LHCN-M2 (cell line): ENCODE results near the gene ARL2. TPM values are rescaled to one million over a fixed set of nuclear protein-coding genes. Genes with fewer than 3 reads are reported as not detected.

Experiments
- total RNA-seq: library from RNA; depleted of rRNA; stranded (reverse); fragments of >200 nt; gene quantifications from 2 replicates; pipeline ENCODE4 v1.2.3, GENCODE V29; 2014; rRNA removed

Gene ARL2
- total RNA-seq, 1 experiment from 2014 or later: 115 TPM

Other genes starting within 250 kb of the ARL2 start
- gene SF1, start 235.6 kb upstream of the ARL2 start, total RNA-seq: 124 and 158 TPM in 2 replicates
- gene MAP4K2, start 210.9 kb upstream of the ARL2 start, total RNA-seq: 10.8 and 11.3 TPM in 2 replicates
- 19.8 and 25.3 TPM in 2 replicates for gene MEN1, start 203.6 kb upstream of the ARL2 start, total RNA-seq
- gene CDC42BPG, start 169.5 kb upstream of the ARL2 start, total RNA-seq: 0.11 TPM in 1 of 2 replicates, not detected in the other
- gene EHD1, start 135.5 kb upstream of the ARL2 start, total RNA-seq: 73.5 and 84.6 TPM in 2 replicates
- gene ATG2A, start 97.0 kb upstream of the ARL2 start, total RNA-seq: 17.7 and 22.9 TPM in 2 replicates
- gene PPP2R5B, start 89.5 kb upstream of the ARL2 start, total RNA-seq: 19.2 and 27.3 TPM in 2 replicates
- gene GPHA2, start 78.3 kb upstream of the ARL2 start, total RNA-seq: not detected in 2 replicates
- gene MAJIN, start 42.1 kb upstream of the ARL2 start, total RNA-seq: not detected in 2 replicates
- 0.19 and 0.40 TPM in 2 replicates for gene BATF2, start 17.2 kb upstream of the ARL2 start, total RNA-seq
- gene SNX15, start 13.3 kb downstream of the ARL2 start, total RNA-seq: 15.2 and 16.0 TPM in 2 replicates
- 21.7 and 23.5 TPM in 2 replicates for gene SAC3D1, start 27.1 kb downstream of the ARL2 start, total RNA-seq
- not detected in 2 replicates for gene NAALADL1, start 44.4 kb downstream of the ARL2 start, total RNA-seq
- 48.0 and 62.1 TPM in 2 replicates for gene CDCA5, start 69.9 kb downstream of the ARL2 start, total RNA-seq
- gene ZFPL1, start 70.1 kb downstream of the ARL2 start, total RNA-seq: 55.7 and 59.9 TPM in 2 replicates
- 111 and 174 TPM in 2 replicates for gene VPS51, start 82.1 kb downstream of the ARL2 start, total RNA-seq
- 0.96 and 3.3 TPM in 2 replicates for gene TM7SF2, start 97.7 kb downstream of the ARL2 start, total RNA-seq
- gene ZNHIT2, start 103.5 kb downstream of the ARL2 start, total RNA-seq: 13.7 and 20.9 TPM in 2 replicates
- 246 and 445 TPM in 2 replicates for gene FAU, start 108.0 kb downstream of the ARL2 start, total RNA-seq
- gene MRPL49, start 108.2 kb downstream of the ARL2 start, total RNA-seq: 58.5 and 68.3 TPM in 2 replicates
- gene SYVN1, start 120.4 kb downstream of the ARL2 start, total RNA-seq: 14.6 and 18.3 TPM in 2 replicates
- gene SPDYC, start 156.1 kb downstream of the ARL2 start, total RNA-seq: not detected in 2 replicates
- 125 and 141 TPM in 2 replicates for gene CAPN1, start 167.8 kb downstream of the ARL2 start, total RNA-seq
- gene POLA2, start 247.8 kb downstream of the ARL2 start, total RNA-seq: 30.0 and 33.4 TPM in 2 replicates